OCI-LY1 (cell line): ENCODE measurements around the gene SPATA2L.

Experiments used
- H2AFZ ChIP-seq: fragments of 200-600 bp; sonication (generic), shearing (Covaris generic); 2 replicates; pipeline ENCODE4 v1.6.0; 2014; ENCODE audit warnings: antibody characterized with exemption, mild to moderate bottlenecking, low read length
- H3F3A ChIP-seq: fragments of 200-600 bp; sonication (generic), shearing (Covaris generic); 2 replicates; pipeline ENCODE4 v1.6.0; 2014; ENCODE audit warnings: mild to moderate bottlenecking, antibody characterized with exemption, low read length, moderate library complexity; ENCODE audit not compliant: insufficient read depth
- H3K27ac ChIP-seq: fragments of 200-600 bp; sonication (generic); 2 replicates; pipeline ENCODE4 v1.5.1; 2014; ENCODE audit warnings: low read length, mixed run types, mild to moderate bottlenecking, low read depth; ENCODE audit not compliant: poor library complexity, severe bottlenecking
- H3K27me3 ChIP-seq: fragments of 200-600 bp; sonication (generic); 2 replicates; pipeline ENCODE4 v1.6.0; 2014; ENCODE audit warnings: antibody characterized with exemption, mild to moderate bottlenecking, low read length, moderate library complexity; ENCODE audit not compliant: insufficient read depth
- H3K36me3 ChIP-seq: fragments of 200-600 bp; sonication (generic); 2 replicates; pipeline ENCODE4 v1.6.1; 2014; ENCODE audit warnings: mild to moderate bottlenecking, antibody characterized with exemption, low read length, moderate library complexity, mixed read lengths; ENCODE audit not compliant: insufficient read depth
- H3K4me1 ChIP-seq: fragments of 200-600 bp; sonication (generic); 2 replicates; pipeline ENCODE4 v1.5.1; 2014; ENCODE audit warnings: mild to moderate bottlenecking, low read length, moderate library complexity; ENCODE audit not compliant: insufficient read depth, severe bottlenecking
- H3K4me2 ChIP-seq: fragments of 200-600 bp; sonication (generic), shearing (Covaris generic); 2 replicates; pipeline ENCODE4 v1.6.1; 2014; ENCODE audit warnings: low read length
- H3K4me3 ChIP-seq: fragments of 200-600 bp; sonication (generic); 2 replicates; pipeline ENCODE4 v1.5.1; 2014; ENCODE audit warnings: low read length, low read depth, mild to moderate bottlenecking, mixed read lengths; ENCODE audit not compliant: poor library complexity, severe bottlenecking
- H3K79me2 ChIP-seq: fragments of 200-600 bp; shearing (Covaris generic); 2 replicates; pipeline ENCODE4 v1.6.1; 2016; ENCODE audit warnings: mixed run types, low read length, mixed read lengths; ENCODE audit not compliant: insufficient read depth
- H3K9ac ChIP-seq: fragments of 200-600 bp; sonication (generic), shearing (Covaris generic); 2 replicates; pipeline ENCODE4 v1.6.1; 2014; ENCODE audit warnings: mild to moderate bottlenecking, low read length, mixed read lengths
- H3K9me2 ChIP-seq: fragments of 200-600 bp; sonication (generic), shearing (Covaris generic); 2 replicates; pipeline ENCODE4 v1.6.1; 2014; ENCODE audit warnings: low read depth, mild to moderate bottlenecking, low read length, mixed read lengths
- H3K9me3 ChIP-seq: fragments of 200-600 bp; shearing (Covaris generic); 2 replicates; pipeline ENCODE4 v1.6.1; 2014; ENCODE audit warnings: low read length, mixed read lengths
- H4K20me1 ChIP-seq: fragments of 200-600 bp; sonication (generic), shearing (Covaris generic); 2 replicates; pipeline ENCODE4 v1.6.0; 2016; ENCODE audit warnings: mild to moderate bottlenecking, low read length; ENCODE audit not compliant: insufficient read depth
- CTCF ChIP-seq: fragments of 200-600 bp; sonication (generic), shearing (Covaris generic); IDR thresholded peaks from 2 replicates; pipeline ENCODE4 v1.5.1; 2017; ENCODE audit warnings: mild to moderate bottlenecking, antibody characterized with exemption, low read length, moderate library complexity, mixed read lengths
- EZH2 ChIP-seq: fragments of 200-600 bp; sonication (generic), shearing (Covaris generic); IDR thresholded peaks from 2 replicates; pipeline ENCODE4 v1.8.0; 2017; ENCODE audit warnings: borderline replicate concordance, mixed run types, mild to moderate bottlenecking, antibody characterized with exemption, low read length, moderate library complexity, mixed read lengths

The SPATA2L gene

GRCh38 chr16:89716916-89717687 lies 15.6 kb upstream of the SPATA2L start:
- Histone ChIP-seq H3K4me2 (no peak overlapping the region), H3K4me3 (no peak overlapping the region), H3F3A (0 out of 2 replicates have a peak, but pooled peaks cover 2% of the 10 kb centered on the region), H3K4me1 (peaks cover 17% of the 10 kb centered on the region), H3K36me3 (peaks cover 41% of the 10 kb centered on the region), H3K27ac (no peak overlapping the region), H3K9me2 (no peaks in the 10 kb centered on the region), H4K20me1 (no peaks in the 10 kb centered on the region), H3K79me2 (no peaks in the 10 kb centered on the region), H2AFZ (no peak overlapping the region), H3K9ac (no peak overlapping the region), H3K9me3 (no peaks in the 10 kb centered on the region), H3K27me3 (no peaks in the 10 kb centered on the region)
- TF ChIP-seq CTCF (no peak), EZH2 (no peak)

- TF ChIP-seq CTCF = no peak
- TF ChIP-seq EZH2 = no peak
- Histone ChIP-seq H3K4me1 (peaks cover 17% of the 10 kb centered on the region), H3K27me3 (no peaks in the 10 kb centered on the region), H3K4me2 (no peak overlapping the region), H3K9ac (no peak overlapping the region), H3K4me3 (no peak overlapping the region), H4K20me1 (no peaks in the 10 kb centered on the region), H3F3A (0 out of 2 replicates have a peak, but pooled peaks cover 2% of the 10 kb centered on the region), H3K9me3 (no peaks in the 10 kb centered on the region), H3K79me2 (no peaks in the 10 kb centered on the region), H3K27ac (no peak overlapping the region), H2AFZ (no peak overlapping the region), H3K36me3 (peaks cover 41% of the 10 kb centered on the region), H3K9me2 (no peaks in the 10 kb centered on the region)
Observed at GRCh38 chr16:89716493-89716892, 15.0 kb upstream of the SPATA2L start.

- Histone ChIP-seq H3K9me3 (no peaks in the 10 kb centered on the region), H3K4me2 (peak overlapping the region; percentile 87), H2AFZ (no peak overlapping the region), H3K36me3 (peaks cover 30% of the 10 kb centered on the region), H3K27me3 (0 out of 2 replicates have a peak, but pooled peaks cover 5% of the 10 kb centered on the region), H3K4me3 (peak overlapping the region; percentile 99), H3K9ac (peak overlapping the region; percentile 98), H4K20me1 (no peaks in the 10 kb centered on the region), H3F3A (no peaks in the 10 kb centered on the region), H3K9me2 (no peaks in the 10 kb centered on the region), H3K79me2 (no peaks in the 10 kb centered on the region), H3K4me1 (peaks cover 8% of the 10 kb centered on the region), H3K27ac (no peak overlapping the region)
- no peak for TF ChIP-seq CTCF
- TF ChIP-seq EZH2 = no peak
Observed at GRCh38 chr16:89712274-89712781, 10.8 kb upstream of the SPATA2L start.
